ENCODE results near the gene MGAT4B. TPM values are rescaled to one million over a fixed set of nuclear protein-coding genes. Genes with fewer than 3 reads are reported as not detected.

The MGAT4B gene
- total RNA-seq, 1 donor from 2014 or later, result 163 TPM

DNA sequence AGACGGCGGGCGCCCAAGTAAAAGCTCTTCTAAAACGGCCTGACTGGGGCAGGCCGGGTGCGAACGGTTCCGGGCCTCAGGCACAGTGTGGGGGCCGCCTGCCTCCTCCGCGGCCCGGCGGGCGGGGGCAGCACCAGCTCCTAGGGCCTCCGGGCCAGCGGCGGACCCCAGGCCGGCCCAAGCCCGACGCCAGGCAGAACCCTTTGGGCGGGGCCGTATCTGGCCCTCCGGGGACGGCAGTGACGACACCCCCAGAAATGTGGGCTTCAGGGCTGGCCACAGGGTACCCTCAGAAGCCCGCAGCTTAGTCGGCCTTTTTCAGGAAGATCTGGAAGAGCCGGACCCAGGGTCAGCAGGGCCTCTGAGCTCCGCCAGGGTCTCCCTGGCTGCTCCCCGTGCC lies 8.9 kb downstream of the MGAT4B start:
- peaks cover 7% of the 10 kb centered on the region for H3K4me1 Mint-ChIP-seq (ENCODE audit: unreplicated experiment)
- no peak overlapping the region for H3K27ac Mint-ChIP-seq (ENCODE audit: unreplicated experiment)
- peaks cover 28% of the 10 kb centered on the region for H3K36me3 Mint-ChIP-seq (ENCODE audit: low read depth, unreplicated experiment)
- no peaks in the 10 kb centered on the region for H3K9me3 Mint-ChIP-seq (ENCODE audit: unreplicated experiment)
- TF ChIP-seq, protein P1, sequence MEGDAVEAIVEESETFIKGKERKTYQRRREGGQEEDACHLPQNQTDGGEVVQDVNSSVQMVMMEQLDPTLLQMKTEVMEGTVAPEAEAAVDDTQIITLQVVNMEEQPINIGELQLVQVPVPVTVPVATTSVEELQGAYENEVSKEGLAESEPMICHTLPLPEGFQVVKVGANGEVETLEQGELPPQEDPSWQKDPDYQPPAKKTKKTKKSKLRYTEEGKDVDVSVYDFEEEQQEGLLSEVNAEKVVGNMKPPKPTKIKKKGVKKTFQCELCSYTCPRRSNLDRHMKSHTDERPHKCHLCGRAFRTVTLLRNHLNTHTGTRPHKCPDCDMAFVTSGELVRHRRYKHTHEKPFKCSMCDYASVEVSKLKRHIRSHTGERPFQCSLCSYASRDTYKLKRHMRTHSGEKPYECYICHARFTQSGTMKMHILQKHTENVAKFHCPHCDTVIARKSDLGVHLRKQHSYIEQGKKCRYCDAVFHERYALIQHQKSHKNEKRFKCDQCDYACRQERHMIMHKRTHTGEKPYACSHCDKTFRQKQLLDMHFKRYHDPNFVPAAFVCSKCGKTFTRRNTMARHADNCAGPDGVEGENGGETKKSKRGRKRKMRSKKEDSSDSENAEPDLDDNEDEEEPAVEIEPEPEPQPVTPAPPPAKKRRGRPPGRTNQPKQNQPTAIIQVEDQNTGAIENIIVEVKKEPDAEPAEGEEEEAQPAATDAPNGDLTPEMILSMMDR (IDR thresholded peaks at IDR 0.05; ENCODE audit: unreplicated experiment), result no peak
- peak overlapping the region; percentile 82 for H3K4me3 Mint-ChIP-seq (ENCODE audit: unreplicated experiment)
- H3K27me3 Mint-ChIP-seq (ENCODE audit: unreplicated experiment), result peaks cover 22% of the 10 kb centered on the region
- DNase-seq (ENCODE audit: low spot score), result no peak

- no peak overlapping the region for H3K27ac Mint-ChIP-seq (ENCODE audit: unreplicated experiment)
- peaks cover 26% of the 10 kb centered on the region for H3K36me3 Mint-ChIP-seq (ENCODE audit: low read depth, unreplicated experiment)
- H3K4me3 Mint-ChIP-seq (ENCODE audit: unreplicated experiment), result peak overlapping the region; percentile 82
- DNase-seq (ENCODE audit: low spot score), result no peak
- TF ChIP-seq, protein P1 (IDR thresholded peaks at IDR 0.05; ENCODE audit: unreplicated experiment), result no peak
- H3K4me1 Mint-ChIP-seq (ENCODE audit: unreplicated experiment), result peaks cover 7% of the 10 kb centered on the region
- no peaks in the 10 kb centered on the region for H3K9me3 Mint-ChIP-seq (ENCODE audit: unreplicated experiment)
- H3K27me3 Mint-ChIP-seq (ENCODE audit: unreplicated experiment), result peaks cover 23% of the 10 kb centered on the region
Observed at GRCh38 chr5:179796877-179797608, 9.6 kb downstream of the MGAT4B start.

GRCh38 chr5:179795863-179796833 lies 10.5 kb downstream of the MGAT4B start:
- Mint-ChIP-seq H3K4me1 (ENCODE audit: unreplicated experiment) (peaks cover 7% of the 10 kb centered on the region), H3K36me3 (ENCODE audit: low read depth, unreplicated experiment) (peaks cover 21% of the 10 kb centered on the region), H3K9me3 (ENCODE audit: unreplicated experiment) (no peaks in the 10 kb centered on the region), H3K4me3 (ENCODE audit: unreplicated experiment) (peak overlapping the region; percentile 82), H3K27me3 (ENCODE audit: unreplicated experiment) (peaks cover 18% of the 10 kb centered on the region), H3K27ac (ENCODE audit: unreplicated experiment) (no peak overlapping the region)
- TF ChIP-seq, protein P1 (IDR thresholded peaks at IDR 0.05; ENCODE audit: unreplicated experiment), result peak; percentile 64
- peak; percentile 86 for DNase-seq (ENCODE audit: low spot score)

DNA sequence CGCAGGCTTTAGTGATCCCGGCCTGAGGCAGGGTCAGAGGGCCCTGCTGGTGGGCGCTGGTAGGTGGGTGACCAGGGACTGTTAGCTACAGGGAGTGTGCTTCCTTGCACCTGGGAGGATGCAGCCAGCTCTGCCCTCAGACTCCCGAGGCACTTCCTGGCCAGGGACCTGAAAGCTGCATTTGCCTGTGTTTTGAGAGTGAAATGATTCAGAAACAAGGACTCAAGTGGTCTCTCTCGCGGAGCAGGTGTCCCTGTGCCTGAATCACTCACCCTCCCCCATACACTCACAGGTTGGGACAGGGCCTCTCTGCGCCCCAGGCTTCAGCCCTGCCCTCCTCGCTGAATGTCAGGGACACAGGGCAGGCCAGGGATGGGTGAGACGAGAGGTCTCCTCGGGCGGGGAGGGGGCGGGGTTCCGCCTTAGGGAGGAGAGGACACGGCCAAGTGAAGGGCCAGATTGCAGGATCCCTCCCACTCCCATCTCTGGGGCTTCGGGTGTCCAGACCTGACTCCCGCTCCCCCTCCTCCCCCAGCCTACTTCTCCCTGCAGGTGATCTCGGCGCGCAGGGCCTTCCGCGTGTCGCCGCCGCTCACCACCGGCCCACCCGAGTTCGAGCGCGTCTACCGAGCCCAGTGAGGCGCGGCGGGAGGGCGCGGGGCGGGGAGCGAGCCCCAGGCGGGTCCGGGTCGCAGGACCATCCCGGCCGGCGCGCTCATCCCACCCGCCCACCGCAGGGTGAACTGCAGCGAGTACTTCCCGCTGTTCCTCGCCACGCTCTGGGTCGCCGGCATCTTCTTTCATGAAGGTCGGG lies 11.4 kb downstream of the MGAT4B start:
- Mint-ChIP-seq H3K4me3 (ENCODE audit: unreplicated experiment) (no peak overlapping the region), H3K9me3 (ENCODE audit: unreplicated experiment) (no peaks in the 10 kb centered on the region), H3K27me3 (ENCODE audit: unreplicated experiment) (peaks cover 17% of the 10 kb centered on the region), H3K27ac (ENCODE audit: unreplicated experiment) (no peak overlapping the region), H3K36me3 (ENCODE audit: low read depth, unreplicated experiment) (peaks cover 21% of the 10 kb centered on the region), H3K4me1 (ENCODE audit: unreplicated experiment) (peaks cover 7% of the 10 kb centered on the region)
- no peak for DNase-seq (ENCODE audit: low spot score)
- TF ChIP-seq, protein P1 (IDR thresholded peaks at IDR 0.05; ENCODE audit: unreplicated experiment), result no peak
